Esophagus muscularis mucosa (tissue), 4 donors: ENCODE data around the gene MSI2. TPM values are rescaled to one million over a fixed set of nuclear protein-coding genes. Genes with fewer than 3 reads are reported as not detected.

Experiments used
- DNase-seq: peaks from one replicate; pipeline ENCODE4 v3.0.0-alpha.2; 2017; ENCODE audit errors: extremely low spot score
- H3K27ac ChIP-seq, 4 donors: fragments of 200-600 bp; sonication (generic); replicated peaks in 1 of 4; 1 replicate in 3 of 4; 2 replicates in 1 of 4; pipeline ENCODE4 v1.5.1; 2016 to 2019; ENCODE audit warnings: mild to moderate bottlenecking in 1 of 4
- H3K27me3 ChIP-seq, 4 donors: fragments of 200-600 bp; sonication (generic); one replicate each; pipeline versions ENCODE4 v1.5.1 to v1.6.0; 2016 to 2019
- H3K36me3 ChIP-seq, 4 donors: fragments of 200-600 bp; sonication (generic); one replicate each; pipeline ENCODE4 v1.5.1; 2016 to 2019
- H3K4me1 ChIP-seq, 4 donors: fragments of 200-600 bp; sonication (generic); one replicate each; pipeline ENCODE4 v1.5.1; 2016 to 2019
- H3K4me3 ChIP-seq, 4 donors: fragments of 200-600 bp; sonication (generic); 1 replicate in 2 of 4; 2 replicates in 2 of 4; pipeline ENCODE4 v1.5.1; 2016 to 2019; ENCODE audit warnings: mild to moderate bottlenecking in 4 of 4, moderate library complexity in 1 of 4
- H3K9me3 ChIP-seq, 4 donors: fragments of 200-600 bp; sonication (generic); 1 replicate in 3 of 4; 2 replicates in 1 of 4; pipeline ENCODE4 v1.5.1; 2016 to 2019
- CTCF ChIP-seq, 3 experiments: fragments of 200-600 bp in 2 of 3; fragments of 450-650 bp in 1 of 3; sonication (generic) in 2 of 3; IDR thresholded peaks; one replicate each; pipeline ENCODE4 v1.5.1; 2017 to 2019; ENCODE audit warnings: antibody characterized with exemption in 3 of 3, mild to moderate bottlenecking in 2 of 3, moderate library complexity in 1 of 3
- EP300 ChIP-seq: sonication (generic); formaldehyde crosslinking; IDR thresholded peaks from one replicate; pipeline ENCODE4 v1.6.1; 2017; ENCODE audit warnings: antibody characterized with exemption
- POLR2A ChIP-seq: fragments of 450-650 bp; IDR thresholded peaks from one replicate; pipeline ENCODE4 v1.6.1; 2017; ENCODE audit warnings: antibody characterized with exemption, moderate library complexity, mild to moderate bottlenecking, low read depth
- POLR2AphosphoS5 ChIP-seq, 2 donors: sonication (generic); formaldehyde crosslinking; IDR thresholded peaks; one replicate each; pipeline ENCODE4 v1.6.1; 2017; ENCODE audit warnings: antibody characterized with exemption in 2 of 2
- WGBS: methylation state at CpG from one replicate; pipeline ENCODE4 v1.1.5; 2018; 5-methylcytosine and 5-hydroxymethylcytosine counted together
- intact Hi-C: fragments of 100-400 bp; cut with DNase I; formaldehyde crosslinking; loops from one replicate; pipeline ENCODE4 v1.15.1; 2023
- total RNA-seq, 4 donors: library from RNA; depleted of rRNA; stranded (reverse); fragments of >200 nt; gene quantifications; one replicate each; pipeline versions ENCODE4 v1.1.0 to v1.2.1, GENCODE V29; 2016

MSI2 gene
- total RNA-seq, 4 donors from 2014 or later: 28.8 to 39.0 (median 29.6) TPM

DNA sequence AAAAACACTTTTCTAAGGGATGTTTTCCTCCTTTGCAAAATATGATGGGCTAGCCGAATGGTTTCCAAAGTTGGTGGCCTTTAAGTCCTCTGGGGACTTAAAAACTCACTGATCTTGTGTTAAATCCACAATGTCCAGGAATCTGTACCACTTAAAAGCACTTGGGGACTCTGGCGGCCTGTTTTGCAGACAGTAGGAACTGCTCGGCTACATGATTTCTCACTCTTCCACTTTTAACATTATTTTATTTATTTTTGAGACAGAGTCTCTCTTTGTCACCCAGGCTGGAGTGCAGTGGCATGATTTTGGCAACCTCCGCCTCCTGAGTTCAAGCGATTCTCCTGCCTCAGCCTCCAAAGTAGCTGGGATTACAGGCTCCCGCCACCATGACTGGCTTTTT is 9.1 kb upstream of the MSI2 start:
- TF ChIP-seq CTCF (IDR thresholded peaks at IDR 0.05) (no peak), POLR2AphosphoS5 (IDR thresholded peaks at IDR 0.05) (no peak), POLR2A (no peak), EP300 (no peak)
- 95% methylated on average over 6 of the region's 6 CpGs for WGBS
- intact Hi-C loops: no loop called here
- H3K9me3 ChIP-seq: peaks cover 0 to 6% (median 0%) of the 10 kb centered on the region in 4 donors
- no peaks in the 10 kb centered on the region for H3K36me3 ChIP-seq
- H3K4me1 ChIP-seq: peaks cover 7 to 16% (median 8%) of the 10 kb centered on the region in 4 donors
- no peak overlapping the region for H3K27ac ChIP-seq
- no peak overlapping the region for H3K4me3 ChIP-seq
- no peaks in the 10 kb centered on the region for H3K27me3 ChIP-seq
- peak; percentile 26 for DNase-seq

- no peak for DNase-seq
- H3K27me3 ChIP-seq: no peaks in the 10 kb centered on the region
- H3K27ac ChIP-seq: no peak overlapping the region
- H3K36me3 ChIP-seq: no peaks in the 10 kb centered on the region
- H3K9me3 ChIP-seq: peaks cover 0 to 6% (median 0%) of the 10 kb centered on the region in 4 donors
- peaks cover under 1 to 14% (median 8%) of the 10 kb centered on the region in 4 donors for H3K4me1 ChIP-seq
- intact Hi-C loops: no loop called here
- WGBS: 86% methylated on average over 2 of the region's 2 CpGs
- TF ChIP-seq EP300: no peak
- no peak for TF ChIP-seq CTCF (IDR thresholded peaks at IDR 0.05)
- no peak for TF ChIP-seq POLR2AphosphoS5 (IDR thresholded peaks at IDR 0.05)
- no peak for TF ChIP-seq POLR2A
- no peak overlapping the region for H3K4me3 ChIP-seq
Observed at GRCh38 chr17:57247913-57248312, 8.4 kb upstream of the MSI2 start.

DNA sequence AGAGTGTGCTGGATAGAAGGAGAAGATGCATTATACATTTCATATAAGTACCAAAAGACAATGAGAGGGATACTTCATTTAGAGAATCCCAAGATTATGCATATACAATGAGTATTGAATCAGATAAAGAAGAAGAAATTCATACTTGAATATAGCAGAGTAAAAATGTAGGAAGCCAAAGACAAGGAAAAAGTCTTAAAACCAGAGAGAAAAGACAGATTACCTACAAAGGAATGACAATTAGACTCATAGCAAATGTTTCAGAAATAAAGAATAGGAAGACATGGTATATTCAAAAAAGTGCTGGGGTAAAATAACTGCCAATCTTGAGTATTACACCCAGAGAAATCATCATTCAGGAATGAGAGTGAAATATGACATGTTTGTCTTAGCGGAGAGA is 6.8 kb upstream of the MSI2 start:
- no peak overlapping the region for H3K4me3 ChIP-seq
- no peak overlapping the region for H3K27ac ChIP-seq
- intact Hi-C loops: no loop called here
- no peaks in the 10 kb centered on the region for H3K36me3 ChIP-seq
- H3K27me3 ChIP-seq: no peaks in the 10 kb centered on the region
- H3K9me3 ChIP-seq: peaks cover 0 to 6% (median 0%) of the 10 kb centered on the region in 4 donors
- WGBS: 100% methylated on average over 1 of the region's 1 CpG
- no peaks in the 10 kb centered on the region for H3K4me1 ChIP-seq
- no peak for TF ChIP-seq POLR2A
- no peak for DNase-seq

- DNase-seq: no peak
- no peaks in the 10 kb centered on the region for H3K27me3 ChIP-seq
- WGBS: 89% methylated on average over 1 of the region's 1 CpG
- H3K36me3 ChIP-seq: no peaks in the 10 kb centered on the region
- no peak overlapping the region for H3K4me3 ChIP-seq
- H3K9me3 ChIP-seq: peaks cover 0 to 6% (median 0%) of the 10 kb centered on the region in 4 donors
- peaks cover 0 to 8% (median 3%) of the 10 kb centered on the region in 4 donors for H3K4me1 ChIP-seq
- TF ChIP-seq POLR2A (no peak), CTCF (IDR thresholded peaks at IDR 0.05) (no peak)
- intact Hi-C loops: no loop called here
- no peak overlapping the region for H3K27ac ChIP-seq
Observed at GRCh38 chr17:57251211-57251787, 5.0 kb upstream of the MSI2 start.

- TF ChIP-seq CTCF (IDR thresholded peaks at IDR 0.05): no peak
- TF ChIP-seq EP300: no peak
- no peak for TF ChIP-seq POLR2A
- TF ChIP-seq POLR2AphosphoS5 (IDR thresholded peaks at IDR 0.05): no peak
- Histone ChIP-seq H3K9me3 (peaks cover 0 to 6% (median 0%) of the 10 kb centered on the region in 4 donors), H3K36me3 (no peaks in the 10 kb centered on the region), H3K27me3 (no peaks in the 10 kb centered on the region), H3K27ac (no peak overlapping the region), H3K4me3 (no peak overlapping the region), H3K4me1 (peaks cover 0 to 16% (median 10%) of the 10 kb centered on the region in 4 donors)
- WGBS: 82% methylated on average over 6 of the region's 6 CpGs
- intact Hi-C loops: no loop called here
- DNase-seq: no peak
Observed at GRCh38 chr17:57253362-57254065, 2.8 kb upstream of the MSI2 start.
